Airway epithelial cell (primary cell): ENCODE data around the gene C4BPB. TPM values are rescaled to one million over a fixed set of nuclear protein-coding genes. Genes with fewer than 3 reads are reported as not detected.

Experiments used
- total RNA-seq: library from RNA; depleted of rRNA; stranded (reverse); fragments of >200 nt; gene quantifications from 2 replicates; pipeline ENCODE4 v1.2.3, GENCODE V29; 2015

The C4BPB gene
- not detected in 2 replicates for total RNA-seq

GRCh38 chr1:207088701-207089626 is at the start of gene C4BPB:
Gene C4BPB (plus strand): TSS chr1:207088860. CDS start chr1:207089532, 672 bp downstream.

GRCh38 chr1:207051191-207051943 is 37.3 kb upstream of the C4BPB start, which contains the start of gene YOD1:
Gene YOD1 (minus strand): TSS chr1:207051208. CDS start chr1:207051030, 178 bp downstream.

GRCh38 chr1:207052911-207053769 is 35.5 kb upstream of the C4BPB start, which contains the start of gene PFKFB2:
Gene PFKFB2 (plus strand): TSS chr1:207053275. CDS start chr1:207054718, 1,443 bp downstream.

GRCh38 chr1:207103892-207104373 is 15.3 kb downstream of the C4BPB start, which contains the start of gene C4BPA:
Gene C4BPA (plus strand): TSS chr1:207104233. CDS start chr1:207113026, 8,793 bp downstream.

Other genes with a start within 250 kb of the C4BPB start
- not detected in 2 replicates for gene IL20, start 223.2 kb upstream of the C4BPB start, total RNA-seq
- 0.23 and 0.35 TPM in 2 replicates for gene IL24, start 191.4 kb upstream of the C4BPB start, total RNA-seq
- gene FCMR, start 166.9 kb upstream of the C4BPB start, total RNA-seq, result 0.05 and 0.21 TPM in 2 replicates
- 0.05 and 0.14 TPM in 2 replicates for gene PIGR, start 142.4 kb upstream of the C4BPB start, total RNA-seq
- not detected in 2 replicates for gene FCAMR, start 118.4 kb upstream of the C4BPB start, total RNA-seq
- gene C1orf116, start 56.1 kb upstream of the C4BPB start, total RNA-seq, result 72.0 and 112 TPM in 2 replicates
- 3.7 and 7.1 TPM in 2 replicates for gene YOD1, start 37.7 kb upstream of the C4BPB start, total RNA-seq
- 7.4 and 8.0 TPM in 2 replicates for gene PFKFB2, start 35.6 kb upstream of the C4BPB start, total RNA-seq
- not detected in 2 replicates for gene C4BPA, start 15.4 kb downstream of the C4BPB start, total RNA-seq
- 23.3 and 30.3 TPM in 2 replicates for gene CD55, start 232.8 kb downstream of the C4BPB start, total RNA-seq